ENCODE results near the gene KIAA0040.

KIAA0040 gene

GRCh38 chr1:175211656-175212055, 19.1 kb upstream of the KIAA0040 start:
- peaks cover 6% of the 10 kb centered on the region for H3K9me3 Mint-ChIP-seq
- peaks cover 67% of the 10 kb centered on the region for H3K4me1 Mint-ChIP-seq
- peaks cover 4% of the 10 kb centered on the region for H3K36me3 Mint-ChIP-seq
- CTCF ChIA-PET, result interaction anchor here (0.8 to 3.0 kb wide), 2 partner anchors 23 to 57 kb away, joined by 3 to 8 read pairs; no protein-coding TSS in a partner anchor
- no peak overlapping the region for H3K27ac Mint-ChIP-seq
- DNase-seq, result no peak
- H3K27me3 Mint-ChIP-seq, result no peaks in the 10 kb centered on the region
- peak overlapping the region; percentile 18 for H3K4me3 Mint-ChIP-seq

DNA sequence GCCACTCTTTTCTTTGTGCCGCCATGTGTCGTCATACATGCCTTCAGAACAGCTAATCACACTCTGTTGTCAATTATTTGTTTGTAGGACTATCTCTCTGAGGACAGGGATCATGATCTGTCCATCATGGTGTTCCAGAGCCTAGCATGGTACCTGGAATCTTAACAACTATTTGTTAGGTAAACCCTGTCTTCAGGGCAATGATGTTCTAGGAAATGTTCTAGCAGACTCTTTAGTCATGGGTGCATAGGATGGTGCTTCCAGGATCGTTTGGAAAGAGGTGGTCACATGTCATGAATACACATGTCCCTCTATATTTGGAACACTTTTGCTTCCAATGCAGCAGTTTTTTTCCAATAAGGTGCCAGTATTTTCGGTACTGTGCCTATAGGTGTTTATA, 18.2 kb upstream of the KIAA0040 start:
- DNase-seq, result no peak
- H3K27me3 Mint-ChIP-seq, result no peaks in the 10 kb centered on the region
- peak overlapping the region; percentile 16 for H3K4me3 Mint-ChIP-seq
- peak overlapping the region; percentile 99 for H3K27ac Mint-ChIP-seq
- peaks cover 4% of the 10 kb centered on the region for H3K36me3 Mint-ChIP-seq
- CTCF ChIA-PET, result interaction anchor here (0.8 to 3.2 kb wide), 6 partner anchors 19 to 108 kb away, joined by 3 to 22 read pairs (median 11); no protein-coding TSS in a partner anchor
- peaks cover 69% of the 10 kb centered on the region for H3K4me1 Mint-ChIP-seq
- H3K9me3 Mint-ChIP-seq, result peaks cover 6% of the 10 kb centered on the region

GRCh38 chr1:175209493-175209921, 16.9 kb upstream of the KIAA0040 start:
- DNase-seq, result peak; percentile 33
- Mint-ChIP-seq H3K9me3 (peaks cover 9% of the 10 kb centered on the region), H3K27me3 (no peaks in the 10 kb centered on the region), H3K4me1 (peaks cover 70% of the 10 kb centered on the region), H3K36me3 (peaks cover 6% of the 10 kb centered on the region), H3K27ac (peak overlapping the region; percentile 99), H3K4me3 (peak overlapping the region; percentile 71)
- CTCF ChIA-PET, result interaction anchor here (0.6 to 3.2 kb wide), 10 partner anchors 13 to 109 kb away, joined by 3 to 22 read pairs (median 8); no protein-coding TSS in a partner anchor

GRCh38 chr1:175208773-175209492, 16.4 kb upstream of the KIAA0040 start:
- Mint-ChIP-seq H3K36me3 (peaks cover 6% of the 10 kb centered on the region), H3K27me3 (no peaks in the 10 kb centered on the region), H3K4me3 (peak overlapping the region; percentile 71), H3K9me3 (peaks cover 9% of the 10 kb centered on the region), H3K4me1 (peaks cover 71% of the 10 kb centered on the region), H3K27ac (peak overlapping the region; percentile 99)
- CTCF ChIA-PET, result interaction anchor here (0.6 to 3.2 kb wide), 11 partner anchors 12 to 110 kb away, joined by 3 to 22 read pairs (median 7); no protein-coding TSS in a partner anchor
- DNase-seq, result peak; percentile 76

GRCh38 chr1:175207971-175208370, 15.4 kb upstream of the KIAA0040 start:
- H3K36me3 Mint-ChIP-seq, result peaks cover 2% of the 10 kb centered on the region
- no peak overlapping the region for H3K4me3 Mint-ChIP-seq
- H3K27ac Mint-ChIP-seq, result no peak overlapping the region
- CTCF ChIA-PET, result interaction anchor here (0.9 to 3.2 kb wide), 6 partner anchors 15 to 111 kb away, joined by 3 to 22 read pairs (median 11); no protein-coding TSS in a partner anchor
- no peaks in the 10 kb centered on the region for H3K27me3 Mint-ChIP-seq
- peaks cover 64% of the 10 kb centered on the region for H3K4me1 Mint-ChIP-seq
- DNase-seq, result no peak
- H3K9me3 Mint-ChIP-seq, result peaks cover 4% of the 10 kb centered on the region

GRCh38 chr1:175206687-175207086, 14.1 kb upstream of the KIAA0040 start:
- no peaks in the 10 kb centered on the region for H3K27me3 Mint-ChIP-seq
- H3K27ac Mint-ChIP-seq, result no peak overlapping the region
- H3K4me1 Mint-ChIP-seq, result peaks cover 52% of the 10 kb centered on the region

DNA sequence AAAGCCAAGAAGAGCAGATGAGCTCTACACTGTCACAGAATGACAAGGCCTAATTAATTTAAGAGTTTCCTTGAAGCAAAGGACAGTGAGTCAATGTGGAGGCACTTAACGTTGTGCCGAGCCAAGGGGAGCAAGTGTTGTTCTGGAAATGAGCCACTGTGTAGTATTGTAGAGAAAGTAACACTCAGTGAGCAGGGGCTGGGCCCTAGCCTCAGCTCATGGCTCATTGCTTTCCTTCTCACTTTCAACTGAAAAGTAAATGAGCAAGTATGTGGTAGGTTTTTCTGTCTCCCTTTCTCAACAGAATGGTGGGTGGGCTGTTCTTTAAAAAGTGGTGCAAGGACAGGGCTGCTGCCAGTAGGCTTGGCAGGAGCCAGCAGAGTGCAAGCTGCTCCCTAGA, 11.8 kb upstream of the KIAA0040 start:
- H3K4me3 Mint-ChIP-seq, result no peak overlapping the region
- no peak overlapping the region for H3K27ac Mint-ChIP-seq
- peaks cover 15% of the 10 kb centered on the region for H3K27me3 Mint-ChIP-seq
- H3K9me3 Mint-ChIP-seq, result peaks cover 4% of the 10 kb centered on the region
- no peak for DNase-seq
- H3K4me1 Mint-ChIP-seq, result peaks cover 33% of the 10 kb centered on the region
- CTCF ChIA-PET, result interaction anchor here (0.6 to 3.9 kb wide), 4 partner anchors 11 to 114 kb away, joined by 3 to 17 read pairs (median 3); no protein-coding TSS in a partner anchor
- H3K36me3 Mint-ChIP-seq, result peaks cover 2% of the 10 kb centered on the region

More at GRCh38 chr1:175206687-175207086, 14.1 kb upstream of the KIAA0040 start:
- Mint-ChIP-seq H3K4me3 (no peak overlapping the region), H3K9me3 (peaks cover 4% of the 10 kb centered on the region), H3K36me3 (peaks cover 2% of the 10 kb centered on the region)
- CTCF ChIA-PET, result interaction anchor here (0.9 to 3.9 kb wide), 2 partner anchors 50 to 111 kb away, joined by 3 to 17 read pairs; no protein-coding TSS in a partner anchor
- no peak for DNase-seq

DNA sequence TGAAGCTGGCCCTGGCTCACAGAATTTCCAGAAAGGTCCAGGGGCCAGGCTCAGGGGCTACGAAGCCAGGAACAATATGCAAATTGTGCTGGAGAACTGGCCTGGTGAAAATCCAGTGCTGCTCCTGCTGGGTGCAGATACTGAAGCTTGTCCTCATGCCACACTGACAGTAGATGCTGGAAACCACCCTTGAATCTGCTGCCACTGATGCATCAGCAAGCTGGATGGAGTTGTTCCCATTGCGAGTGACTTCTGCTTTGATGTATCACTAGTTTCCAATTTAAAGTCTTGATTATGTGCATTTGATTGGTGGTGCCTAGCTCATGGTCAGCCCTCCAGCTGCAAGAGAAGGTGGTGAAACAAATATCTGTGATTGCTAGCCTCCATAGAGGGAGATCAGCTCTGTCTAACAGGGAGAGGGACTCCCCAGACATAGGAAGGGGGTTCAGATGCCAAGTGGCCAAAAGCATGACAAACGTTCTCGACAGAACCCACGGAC, 11.0 kb upstream of the KIAA0040 start:
- Mint-ChIP-seq H3K9me3 (peaks cover 4% of the 10 kb centered on the region), H3K4me1 (peaks cover 31% of the 10 kb centered on the region), H3K27me3 (peaks cover 21% of the 10 kb centered on the region), H3K36me3 (peaks cover 2% of the 10 kb centered on the region), H3K27ac (no peak overlapping the region), H3K4me3 (no peak overlapping the region)
- no peak for DNase-seq
- CTCF ChIA-PET, result interaction anchor here (1.1 to 3.9 kb wide), 4 partner anchors 9 to 114 kb away, joined by 3 to 17 read pairs (median 3); no protein-coding TSS in a partner anchor

- CTCF ChIA-PET, result interaction anchor here (1.0 kb wide), 1 partner anchor 46 kb away, joined by 3 read pairs; no protein-coding TSS in a partner anchor
- H3K9me3 Mint-ChIP-seq, result peaks cover 4% of the 10 kb centered on the region
- H3K4me3 Mint-ChIP-seq, result no peak overlapping the region
- DNase-seq, result no peak
- H3K27me3 Mint-ChIP-seq, result peaks cover 24% of the 10 kb centered on the region
- H3K36me3 Mint-ChIP-seq, result peaks cover 2% of the 10 kb centered on the region
- H3K4me1 Mint-ChIP-seq, result peaks cover 34% of the 10 kb centered on the region
- H3K27ac Mint-ChIP-seq, result no peak overlapping the region
Observed at GRCh38 chr1:175200678-175201521, 8.3 kb upstream of the KIAA0040 start.

GRCh38 chr1:175198332-175198731, 5.8 kb upstream of the KIAA0040 start:
- H3K27ac Mint-ChIP-seq, result no peak overlapping the region
- no peak overlapping the region for H3K4me3 Mint-ChIP-seq
- H3K27me3 Mint-ChIP-seq, result peaks cover 24% of the 10 kb centered on the region
- no peaks in the 10 kb centered on the region for H3K9me3 Mint-ChIP-seq
- DNase-seq, result no peak
- peaks cover 48% of the 10 kb centered on the region for H3K4me1 Mint-ChIP-seq
- H3K36me3 Mint-ChIP-seq, result no peaks in the 10 kb centered on the region
- CTCF ChIA-PET, result no interaction called here

- H3K27ac Mint-ChIP-seq, result peak overlapping the region; percentile 67
- H3K9me3 Mint-ChIP-seq, result no peaks in the 10 kb centered on the region
- H3K4me1 Mint-ChIP-seq, result peaks cover 54% of the 10 kb centered on the region
- no peak for DNase-seq
- peaks cover 24% of the 10 kb centered on the region for H3K27me3 Mint-ChIP-seq
- CTCF ChIA-PET, result interaction anchor here (1.0 kb wide), 1 partner anchor 120 kb away, joined by 3 read pairs; no protein-coding TSS in a partner anchor
- no peaks in the 10 kb centered on the region for H3K36me3 Mint-ChIP-seq
- no peak overlapping the region for H3K4me3 Mint-ChIP-seq
Observed at GRCh38 chr1:175197531-175197930, 5.0 kb upstream of the KIAA0040 start.

GRCh38 chr1:175195798-175196197, 3.2 kb upstream of the KIAA0040 start:
- H3K9me3 Mint-ChIP-seq, result no peaks in the 10 kb centered on the region
- H3K4me1 Mint-ChIP-seq, result peaks cover 61% of the 10 kb centered on the region
- DNase-seq, result no peak
- peaks cover 24% of the 10 kb centered on the region for H3K27me3 Mint-ChIP-seq
- CTCF ChIA-PET, result interaction anchor here (0.9 kb wide), 1 partner anchor 41 kb away, joined by 3 read pairs; no protein-coding TSS in a partner anchor
- H3K27ac Mint-ChIP-seq, result no peak overlapping the region
- H3K36me3 Mint-ChIP-seq, result peaks cover 10% of the 10 kb centered on the region
- H3K4me3 Mint-ChIP-seq, result no peak overlapping the region

- no peak overlapping the region for H3K27ac Mint-ChIP-seq
- peaks cover 66% of the 10 kb centered on the region for H3K4me1 Mint-ChIP-seq
- CTCF ChIA-PET, result interaction anchor here (0.6 to 2.4 kb wide), 3 partner anchors 24 to 80 kb away, joined by 3 to 9 read pairs (median 3); no protein-coding TSS in a partner anchor
- peaks cover 18% of the 10 kb centered on the region for H3K27me3 Mint-ChIP-seq
- no peak overlapping the region for H3K4me3 Mint-ChIP-seq
- H3K36me3 Mint-ChIP-seq, result peaks cover 15% of the 10 kb centered on the region
- no peak for DNase-seq
- H3K9me3 Mint-ChIP-seq, result no peaks in the 10 kb centered on the region
Observed at GRCh38 chr1:175195281-175195680, 2.7 kb upstream of the KIAA0040 start.

Measured in activated naive CD4-positive, alpha-beta T cell treated with anti-CD3 and anti-CD28 coated beads, Interleukin-2, amount 10 ng/mL, durations not matched to agents 7 days and 5 days (primary cell).